CD4-positive, alpha-beta T cell treated with Interleukin-4 for 4 hours (primary cell): Measurements from ENCODE around the gene ASMTL.
"Not testable (repeated sequence)": the region's sequence is repeated elsewhere in the genome, so short reads cannot be mapped to it uniquely, and the experiment has no call there.

Experiments
- DNase-seq: peaks from one replicate; pipeline ENCODE4 v3.0.0-alpha.2; 2020

ASMTL gene

DNA sequence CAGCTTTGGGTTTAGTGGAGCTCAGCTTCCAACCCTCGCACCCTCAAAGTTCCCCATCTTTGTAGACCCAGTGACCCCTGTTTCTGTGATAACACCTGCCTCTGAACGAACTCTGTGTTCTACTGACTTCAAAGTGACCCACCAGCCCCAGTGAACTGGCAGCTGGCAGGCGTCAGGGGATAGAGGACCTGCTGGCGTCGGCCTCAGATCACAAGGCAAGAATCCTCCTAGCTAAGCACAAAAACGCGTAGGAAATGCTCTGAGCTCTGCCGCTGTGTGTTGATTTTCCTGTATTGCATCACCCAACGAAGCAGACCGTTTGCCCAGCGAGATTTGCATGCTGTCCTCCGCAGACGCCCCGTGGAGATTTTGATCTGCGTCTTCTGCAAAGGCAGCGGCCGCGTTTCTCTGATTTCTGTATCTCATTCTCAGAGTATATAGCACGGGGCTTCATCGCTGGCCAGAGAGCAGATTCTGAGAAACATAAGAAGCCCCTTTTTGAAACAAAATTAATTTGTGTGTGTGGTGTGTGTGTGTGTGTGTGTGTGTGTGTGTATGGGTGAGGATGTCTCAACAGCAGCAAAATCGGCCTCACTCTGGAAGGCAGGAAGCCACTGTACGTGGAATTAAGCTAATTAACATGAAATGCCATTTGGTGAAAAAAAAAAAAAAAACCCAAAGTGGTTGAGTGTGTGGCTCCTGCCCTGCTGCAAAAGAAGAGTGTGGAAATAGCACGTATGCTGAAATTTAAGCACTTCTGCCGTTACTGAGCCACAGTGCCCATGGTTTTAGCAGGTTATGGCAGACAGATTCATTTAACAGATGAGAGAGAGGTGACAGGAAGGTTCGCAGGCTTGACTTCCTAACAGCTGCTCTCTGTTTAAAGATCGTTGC is 29.2 kb upstream of the ASMTL start:
- peak; percentile 85 for DNase-seq

- DNase-seq = no peak
These were observed 27.5 kb upstream of the ASMTL start for GRCh38 chrX:1480082-1480785.

GRCh38 chrX:1477801-1478458 is 25.2 kb upstream of the ASMTL start:
- no peak for DNase-seq

GRCh38 chrX:1477229-1477628 is 24.5 kb upstream of the ASMTL start:
- DNase-seq = no peak

- DNase-seq = no peak
These were observed 24.0 kb upstream of the ASMTL start for GRCh38 chrX:1476682-1477081.

DNA sequence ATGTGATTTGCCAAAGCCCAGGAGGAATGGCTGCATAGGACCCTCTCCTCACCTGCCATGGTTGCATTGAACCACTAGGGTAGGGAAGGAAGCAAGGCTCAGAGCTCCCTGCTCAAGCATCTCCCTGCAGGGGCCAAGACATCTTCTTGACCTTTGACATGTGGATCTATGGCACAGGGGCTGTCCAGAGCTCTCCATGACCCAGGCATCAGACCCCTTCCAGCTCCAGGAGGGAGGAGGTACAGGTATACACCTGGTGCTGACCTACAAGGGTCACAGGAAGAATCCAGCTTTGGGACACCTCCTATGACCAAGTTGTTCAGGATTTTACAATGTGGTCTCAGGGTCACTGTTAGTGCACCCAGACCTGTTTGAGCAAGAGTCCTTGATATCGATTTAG is 23.2 kb upstream of the ASMTL start:
- DNase-seq = no peak

GRCh38 chrX:1475481-1475880 is 22.8 kb upstream of the ASMTL start:
- DNase-seq = no peak

DNA sequence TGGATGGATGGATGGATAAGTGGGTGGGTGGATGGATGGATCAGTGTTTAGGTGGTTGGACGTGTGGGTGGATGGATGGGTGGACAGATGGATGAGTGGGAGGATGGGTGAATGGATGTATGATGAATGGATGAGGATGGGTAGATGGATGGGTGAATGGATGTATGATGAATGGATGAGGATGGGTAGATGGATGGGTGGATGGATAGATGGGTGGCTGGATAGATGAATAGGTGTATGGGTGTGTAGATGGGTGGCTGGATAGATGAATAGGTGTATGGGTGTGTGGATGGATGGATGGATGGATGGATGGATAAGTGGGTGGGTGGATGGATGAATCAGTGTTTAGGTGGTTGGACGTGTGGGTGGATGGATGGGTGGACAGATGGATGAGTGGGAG is 21.9 kb upstream of the ASMTL start:
- DNase-seq = not testable (repeated sequence)

- no peak for DNase-seq
These were observed 20.3 kb upstream of the ASMTL start for GRCh38 chrX:1472975-1473374.

- peak; percentile 88 for DNase-seq
These were observed 15.6 kb upstream of the ASMTL start for GRCh38 chrX:1468250-1468772.

GRCh38 chrX:1466971-1467561 is 14.4 kb upstream of the ASMTL start:
- DNase-seq = peak; percentile 47

DNA sequence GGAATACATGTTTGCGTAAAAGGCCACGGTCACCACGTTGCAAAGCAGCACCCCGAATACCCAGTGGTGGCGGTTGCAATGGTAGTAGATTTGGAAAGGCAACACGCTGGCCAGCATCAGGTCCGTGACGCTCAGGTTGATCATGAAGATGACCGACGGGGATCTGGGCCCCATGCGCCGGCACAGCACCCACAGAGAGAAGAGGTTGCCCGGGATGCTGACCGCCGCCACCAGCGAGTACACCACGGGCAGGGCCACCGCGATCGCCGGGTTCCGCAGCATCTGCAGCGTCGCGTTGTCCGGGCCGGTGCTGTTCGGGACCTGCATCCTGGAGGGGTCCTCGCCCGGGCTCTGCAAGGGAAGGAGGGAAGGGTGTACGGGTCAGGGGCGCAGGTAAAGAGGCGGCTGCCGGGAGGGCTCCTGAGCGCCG is 13.5 kb upstream of the ASMTL start:
- DNase-seq = no peak

DNA sequence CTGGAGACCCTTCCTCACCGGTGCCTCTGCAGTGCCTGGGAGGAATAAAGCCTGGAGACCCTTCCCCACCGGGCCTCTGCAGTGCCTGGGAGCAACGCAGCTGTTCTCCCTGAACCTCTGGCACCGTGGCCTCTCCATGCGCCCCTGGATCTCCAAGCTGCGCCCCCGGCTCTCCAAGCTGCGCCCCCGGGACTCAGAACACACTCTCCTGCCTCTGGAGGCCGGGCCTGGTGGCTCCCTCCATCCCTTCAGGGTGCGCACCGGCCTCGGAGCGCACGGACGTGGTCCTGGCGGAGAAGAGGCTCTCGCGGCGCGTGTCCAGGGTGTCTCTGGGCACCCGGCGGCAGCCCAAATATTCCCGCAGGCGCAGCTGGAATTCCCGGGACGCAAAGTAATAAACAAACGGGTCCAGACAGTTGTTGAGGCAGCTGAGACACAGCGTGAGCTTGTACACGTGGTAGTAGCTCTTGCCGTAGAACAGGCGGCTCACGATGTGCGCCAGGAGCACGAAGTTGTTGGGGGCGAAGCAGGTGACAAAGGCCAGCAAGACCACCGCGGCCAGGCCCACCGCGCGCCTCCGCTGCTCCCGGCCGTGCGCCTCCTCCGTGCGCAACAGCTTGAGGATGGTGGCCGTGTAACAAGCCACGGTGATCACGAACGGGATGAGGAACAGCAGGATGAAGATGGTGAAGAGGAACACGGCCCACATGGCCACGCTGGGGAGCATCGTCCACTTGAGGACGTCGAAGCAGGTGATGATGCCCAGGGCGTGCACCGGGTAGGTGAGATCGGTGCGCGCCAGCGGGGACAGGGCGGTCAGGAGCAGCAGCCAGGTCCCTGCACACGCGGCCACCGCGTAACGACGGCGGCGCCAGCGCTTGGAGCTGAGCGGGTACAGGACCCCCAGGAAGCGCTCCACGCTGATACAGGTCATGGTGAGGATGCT is 12.8 kb upstream of the ASMTL start:
- no peak for DNase-seq

GRCh38 chrX:1464971-1465285 is 12.2 kb upstream of the ASMTL start:
- no peak for DNase-seq

DNA sequence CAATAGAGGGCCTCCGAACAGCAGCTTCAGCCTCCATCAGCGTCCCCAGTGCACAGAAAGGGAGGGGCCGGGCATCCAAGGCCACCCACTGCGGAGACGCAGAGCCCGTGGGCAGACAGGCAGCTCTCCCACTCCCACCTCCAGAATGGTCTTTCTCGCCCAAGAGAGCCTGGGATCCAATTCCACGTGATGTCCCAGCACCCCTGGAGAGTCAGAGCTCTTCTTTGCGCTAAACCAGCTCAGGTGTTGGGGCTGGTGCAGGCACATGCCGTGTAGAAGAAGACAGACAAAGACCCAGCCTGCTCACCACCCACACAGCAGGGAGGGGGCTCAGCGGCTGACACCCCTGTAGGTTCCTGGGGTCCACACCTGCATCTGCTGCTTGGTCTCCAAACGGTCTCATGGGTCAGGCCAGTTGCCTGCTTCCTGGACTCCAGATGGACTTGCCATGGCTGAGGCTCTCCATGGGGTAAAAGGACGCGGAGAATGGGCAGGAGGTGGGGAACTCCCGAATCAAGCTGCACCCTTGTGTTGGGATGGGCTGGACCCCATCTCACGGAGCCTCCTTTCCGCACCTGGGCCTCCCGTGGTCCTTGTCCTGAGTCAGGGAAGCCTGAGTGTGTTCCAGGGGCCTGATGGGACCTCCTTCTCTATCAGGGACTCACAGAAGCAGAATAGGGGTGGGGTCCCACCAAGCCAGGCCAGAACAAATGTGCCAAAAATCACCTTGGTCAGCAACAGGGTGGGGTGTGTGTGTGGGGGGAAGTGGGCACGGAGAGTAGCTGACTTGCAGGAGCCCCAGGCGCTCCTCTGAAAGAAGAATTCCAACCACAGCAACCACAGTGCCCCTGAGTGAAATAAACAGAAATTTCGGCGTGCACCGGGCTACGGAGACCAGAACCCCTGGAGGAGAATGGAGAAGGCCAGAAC is 11.6 kb upstream of the ASMTL start:
- peak; percentile 45 for DNase-seq

- no peak for DNase-seq
These were observed 10.9 kb upstream of the ASMTL start for GRCh38 chrX:1463581-1463980.

DNA sequence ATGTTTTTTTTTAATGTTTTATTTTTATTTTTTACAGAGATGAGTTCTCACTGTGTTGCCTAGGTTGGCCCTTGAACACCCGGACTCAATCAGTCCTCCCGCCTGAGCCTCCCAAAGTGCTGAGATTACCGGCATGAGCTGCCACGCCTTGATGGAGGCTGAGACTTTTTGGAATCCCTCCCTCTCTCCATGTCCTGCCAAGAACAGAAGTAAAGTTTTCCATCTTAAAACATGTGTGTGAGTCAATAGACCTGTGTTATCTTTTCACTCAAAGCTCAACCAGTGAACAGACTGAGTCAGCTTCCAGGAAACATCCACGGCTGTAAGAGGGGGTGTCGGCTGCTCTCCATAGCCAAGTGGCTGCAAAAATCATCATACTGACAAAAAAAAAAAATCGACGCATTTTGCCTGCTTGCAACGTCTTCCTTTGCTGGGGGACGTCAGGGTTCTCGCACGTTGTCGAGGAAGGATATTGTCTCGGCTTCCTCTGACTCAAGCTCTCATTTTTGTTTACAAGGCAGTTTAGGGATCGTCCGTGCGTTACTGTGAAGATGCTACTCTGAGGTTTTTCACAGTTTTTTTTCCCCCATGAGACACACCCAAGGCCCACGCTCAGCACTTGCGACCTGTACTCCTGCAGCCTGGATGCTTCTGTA is 10.0 kb upstream of the ASMTL start:
- DNase-seq = peak; percentile 97

DNA sequence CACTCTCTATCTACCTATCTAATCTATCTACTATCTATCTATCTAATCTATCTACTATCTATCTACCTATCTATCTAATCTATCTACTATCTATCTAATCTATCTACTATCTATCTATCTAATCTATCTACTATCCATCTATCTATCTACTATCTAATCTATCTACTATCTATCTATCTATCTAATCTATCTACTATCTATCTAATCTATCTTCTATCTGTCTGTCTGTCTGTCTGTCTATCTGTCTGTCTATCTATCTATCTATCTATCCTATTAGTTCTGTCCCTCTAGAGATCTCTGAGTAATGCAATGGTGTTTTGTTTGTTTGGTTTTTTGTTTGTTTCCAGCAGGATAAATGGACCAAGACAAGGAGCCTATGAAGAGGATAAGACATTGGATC is 9.4 kb upstream of the ASMTL start:
- DNase-seq = no peak

DNA sequence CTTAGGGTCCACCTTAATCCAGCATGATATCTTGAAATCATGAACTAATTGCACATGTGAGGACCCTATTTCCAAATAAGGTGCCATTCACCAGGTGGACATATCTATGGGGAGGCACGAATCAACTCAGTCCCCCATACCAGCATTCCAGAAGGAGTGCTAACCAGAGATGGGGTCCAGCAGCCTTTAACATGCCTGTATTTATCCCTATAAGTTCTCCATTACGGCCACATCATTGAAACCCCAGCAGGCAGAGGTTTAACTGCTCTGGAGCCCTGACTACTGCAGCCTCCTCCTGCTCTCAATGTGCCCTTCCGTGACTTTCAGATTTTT is 3.2 kb upstream of the ASMTL start:
- DNase-seq = no peak
